Suprapubic skin (tissue), 4 donors: Measurements from ENCODE around the gene CHST12.

Experiments used
- EP300 ChIP-seq: sonication (generic); formaldehyde crosslinking; IDR thresholded peaks from one replicate; pipeline ENCODE4 v1.6.1; 2017; ENCODE audit warnings: antibody characterized with exemption
- POLR2A ChIP-seq, 2 donors: fragments of 450-650 bp; IDR thresholded peaks; one replicate each; pipeline ENCODE4 v1.6.1; 2017; ENCODE audit warnings: antibody characterized with exemption in 2 of 2, mild to moderate bottlenecking in 2 of 2, moderate library complexity in 2 of 2
- POLR2AphosphoS5 ChIP-seq, 3 donors: sonication (generic); formaldehyde crosslinking; IDR thresholded peaks; one replicate each; pipeline ENCODE4 v1.6.1; 2017; ENCODE audit warnings: antibody characterized with exemption in 3 of 3
- TF ChIP-seq, protein P1 (sequence below), 2 donors: fragments of 200-600 bp in 1 of 2; fragments of 450-650 bp in 1 of 2; sonication (generic) in 1 of 2; IDR thresholded peaks; one replicate each; pipeline ENCODE4 v1.5.1; 2016 to 2019; ENCODE audit warnings: antibody characterized with exemption in 2 of 2, mild to moderate bottlenecking in 1 of 2, moderate library complexity in 1 of 2

DNA sequence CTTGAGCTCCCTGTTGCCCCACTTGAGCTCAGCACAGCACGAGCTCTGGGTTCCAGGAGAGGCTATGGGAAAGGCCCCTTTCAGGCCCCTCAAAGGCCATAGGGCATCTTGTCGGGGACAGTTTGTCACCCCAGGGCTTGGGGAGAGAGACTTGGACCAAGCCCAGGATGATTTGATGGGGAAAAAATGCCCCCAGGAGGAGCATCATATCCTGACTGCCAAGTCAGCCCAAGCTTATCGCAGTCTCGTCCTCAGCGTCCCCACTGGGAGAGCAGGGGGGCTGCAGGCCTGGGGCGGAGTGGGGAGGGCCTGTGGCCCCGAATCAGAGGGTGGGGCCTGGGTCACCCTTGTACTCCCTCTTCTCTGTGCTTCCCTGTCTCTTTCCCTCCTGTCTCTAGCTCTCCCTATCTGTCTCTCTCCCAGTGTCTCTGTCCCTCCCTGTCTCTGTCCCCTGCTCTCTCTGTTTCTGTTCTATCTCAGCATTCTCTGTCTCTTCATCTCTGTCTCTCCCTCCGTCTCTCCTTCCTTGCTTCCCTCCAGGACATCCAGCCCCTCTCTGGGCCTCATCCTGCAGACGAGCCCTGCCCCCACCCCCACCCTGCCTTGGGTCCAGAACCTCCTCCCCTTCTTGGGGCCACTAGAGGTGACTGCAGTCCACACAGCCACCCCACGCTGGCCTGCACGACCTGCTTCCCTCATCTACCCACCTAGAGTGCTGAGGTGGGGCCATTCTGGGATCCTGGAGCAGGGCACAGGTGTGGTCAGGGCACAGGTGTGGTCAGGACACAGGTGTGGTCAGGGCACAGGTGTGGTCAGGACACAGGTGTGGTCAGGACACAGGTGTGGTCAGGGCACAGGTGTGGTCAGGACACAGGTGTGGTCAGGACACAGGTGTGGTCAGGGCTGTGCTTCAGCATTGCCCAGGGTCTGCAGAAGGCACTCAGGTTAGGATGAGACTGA is 90.1 kb downstream of the CHST12 start:
- TF ChIP-seq POLR2AphosphoS5 (IDR thresholded peaks at IDR 0.05) (no peak), POLR2A (IDR thresholded peaks at IDR 0.05) (no peak), EP300 (no peak)
- TF ChIP-seq, protein P1, sequence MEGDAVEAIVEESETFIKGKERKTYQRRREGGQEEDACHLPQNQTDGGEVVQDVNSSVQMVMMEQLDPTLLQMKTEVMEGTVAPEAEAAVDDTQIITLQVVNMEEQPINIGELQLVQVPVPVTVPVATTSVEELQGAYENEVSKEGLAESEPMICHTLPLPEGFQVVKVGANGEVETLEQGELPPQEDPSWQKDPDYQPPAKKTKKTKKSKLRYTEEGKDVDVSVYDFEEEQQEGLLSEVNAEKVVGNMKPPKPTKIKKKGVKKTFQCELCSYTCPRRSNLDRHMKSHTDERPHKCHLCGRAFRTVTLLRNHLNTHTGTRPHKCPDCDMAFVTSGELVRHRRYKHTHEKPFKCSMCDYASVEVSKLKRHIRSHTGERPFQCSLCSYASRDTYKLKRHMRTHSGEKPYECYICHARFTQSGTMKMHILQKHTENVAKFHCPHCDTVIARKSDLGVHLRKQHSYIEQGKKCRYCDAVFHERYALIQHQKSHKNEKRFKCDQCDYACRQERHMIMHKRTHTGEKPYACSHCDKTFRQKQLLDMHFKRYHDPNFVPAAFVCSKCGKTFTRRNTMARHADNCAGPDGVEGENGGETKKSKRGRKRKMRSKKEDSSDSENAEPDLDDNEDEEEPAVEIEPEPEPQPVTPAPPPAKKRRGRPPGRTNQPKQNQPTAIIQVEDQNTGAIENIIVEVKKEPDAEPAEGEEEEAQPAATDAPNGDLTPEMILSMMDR (IDR thresholded peaks at IDR 0.05): no peak
